MM.1S (cell line): ENCODE results near the gene GSC.

ENCODE experiments used
- CTCF ChIP-seq: fragments of 300-600 bp; sonication (generic); IDR thresholded peaks from 2 replicates; pipeline ENCODE4 v1.5.1; 2016; ENCODE audit warnings: antibody characterized with exemption, low read length, mixed read lengths
- EZH2 ChIP-seq: fragments of 300-600 bp; sonication (generic); optimal IDR thresholded peaks from 2 replicates; pipeline ENCODE3; 2017; ENCODE audit warnings: low read depth, mild to moderate bottlenecking, antibody characterized with exemption, low read length, mixed read lengths
- EZH2phosphoT487 ChIP-seq: fragments of 300-600 bp; sonication (generic); IDR thresholded peaks from 2 replicates; pipeline ENCODE4 v1.6.1; 2018; ENCODE audit warnings: antibody characterized with exemption, low read length

GRCh38 chr14:94771158-94771905 lies 1.4 kb upstream of the GSC start:
- TF ChIP-seq CTCF (no peak), EZH2 (no peak), EZH2phosphoT487 (no peak)
